IPS-18c (cell line): Measurements from ENCODE around the gene BATF2.
"Not testable (repeated sequence)": the region's sequence is repeated elsewhere in the genome, so short reads cannot be mapped to it uniquely, and the experiment has no call there.

ENCODE experiments used
- H3K4me3 ChIP-seq: 2 replicates; pipeline ENCODE4 v1.7.0; 2013; ENCODE audit warnings: low read depth, mild to moderate bottlenecking, low read length, moderate library complexity; ENCODE audit not compliant: insufficient read depth
- H3K9me3 ChIP-seq: one replicate; pipeline ENCODE4 v1.6.1; 2013; ENCODE audit warnings: mild to moderate bottlenecking, low read length, moderate library complexity; ENCODE audit not compliant: control insufficient read depth, insufficient read depth

Gene BATF2

DNA sequence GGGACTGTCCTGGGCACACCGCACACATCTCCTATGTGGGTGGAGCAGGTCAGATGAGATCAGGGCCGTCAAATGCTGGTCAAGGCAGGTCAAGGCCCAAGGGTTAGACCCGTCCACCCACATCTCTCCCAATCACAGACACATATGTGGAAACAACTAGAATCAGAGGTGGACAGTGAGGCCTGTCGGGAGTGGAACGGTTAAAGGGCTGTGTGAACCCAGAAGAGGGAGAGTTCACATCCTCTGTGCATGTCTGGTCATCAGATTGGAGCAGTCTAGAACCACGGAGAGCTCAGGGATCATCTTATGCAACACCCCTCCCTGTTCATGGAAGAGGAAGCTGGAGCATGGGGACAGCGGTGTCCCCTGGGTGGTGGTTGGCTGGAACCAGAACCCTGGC, 23.1 kb upstream of the BATF2 start:
- no peak overlapping the region for H3K4me3 ChIP-seq

DNA sequence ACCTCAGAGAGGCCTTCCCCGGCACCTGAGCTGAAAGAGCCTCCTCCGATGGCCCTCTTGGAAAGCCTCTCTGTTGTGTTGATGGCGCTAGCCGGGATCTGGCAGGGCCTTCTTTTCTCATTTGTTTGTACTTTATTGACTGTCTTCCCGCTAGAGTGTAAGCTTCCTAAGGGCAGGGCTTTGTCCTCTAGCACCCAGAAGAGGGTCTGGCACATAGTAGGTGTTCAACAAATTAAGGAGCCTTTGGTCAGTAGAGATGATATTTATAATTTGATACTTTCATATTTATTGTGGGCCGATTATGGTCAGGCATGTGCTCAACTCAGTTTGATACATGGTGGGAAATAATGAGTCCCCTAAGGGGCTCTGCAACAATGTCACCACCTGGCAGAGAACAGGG, 21.2 kb upstream of the BATF2 start:
- H3K9me3 ChIP-seq = no peaks in the 10 kb centered on the region
- H3K4me3 ChIP-seq = no peak overlapping the region

More for the DNA sequence above, 23.1 kb upstream of the BATF2 start:
- no peaks in the 10 kb centered on the region for H3K9me3 ChIP-seq

DNA sequence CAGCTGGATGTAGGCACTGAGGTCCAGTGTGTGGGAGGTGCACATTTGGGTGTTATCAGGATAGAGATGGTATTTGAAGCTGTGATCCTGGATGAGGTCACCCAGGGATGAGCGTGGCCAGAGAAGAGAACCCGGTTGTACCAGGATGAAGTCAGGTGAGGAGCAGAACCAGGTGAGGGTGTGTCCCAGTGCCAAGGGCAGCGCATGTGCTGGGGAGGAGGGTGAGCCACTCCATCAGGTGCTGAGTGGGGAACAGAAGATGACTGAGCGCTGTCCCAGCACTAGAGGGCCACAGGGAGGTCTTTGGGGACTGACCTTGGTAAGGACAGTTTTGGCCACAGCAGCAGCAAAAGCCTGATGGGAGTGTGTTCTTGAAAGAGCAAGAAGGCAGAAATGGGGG, 19.9 kb upstream of the BATF2 start:
- no peaks in the 10 kb centered on the region for H3K9me3 ChIP-seq
- no peak overlapping the region for H3K4me3 ChIP-seq

DNA sequence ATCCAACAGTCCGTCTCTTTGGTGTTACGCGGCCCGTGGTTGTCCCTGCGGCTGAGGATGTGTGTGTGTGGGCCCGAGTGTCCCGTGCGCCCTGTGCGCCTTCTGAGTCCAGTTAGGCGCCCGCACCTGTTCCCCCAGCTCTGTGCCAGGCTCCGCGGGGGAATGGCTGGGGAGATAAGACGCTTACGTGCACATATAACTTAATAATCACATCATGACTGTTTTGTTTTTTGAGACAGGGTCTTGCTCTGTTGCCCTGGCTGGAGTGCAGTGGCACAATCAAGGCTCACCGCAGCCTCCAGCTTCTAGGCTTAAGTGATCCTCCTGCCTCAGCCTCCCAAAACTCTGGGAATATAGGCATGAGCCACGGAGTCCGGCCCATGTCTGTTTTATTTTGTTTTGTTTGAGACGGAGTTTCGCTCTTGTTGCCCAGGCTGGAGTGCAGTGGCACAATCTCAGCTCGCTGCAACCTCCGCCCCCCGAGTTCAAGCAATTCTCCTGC, 18.0 kb upstream of the BATF2 start:
- no peaks in the 10 kb centered on the region for H3K9me3 ChIP-seq
- peak overlapping the region; percentile 80 for H3K4me3 ChIP-seq

DNA sequence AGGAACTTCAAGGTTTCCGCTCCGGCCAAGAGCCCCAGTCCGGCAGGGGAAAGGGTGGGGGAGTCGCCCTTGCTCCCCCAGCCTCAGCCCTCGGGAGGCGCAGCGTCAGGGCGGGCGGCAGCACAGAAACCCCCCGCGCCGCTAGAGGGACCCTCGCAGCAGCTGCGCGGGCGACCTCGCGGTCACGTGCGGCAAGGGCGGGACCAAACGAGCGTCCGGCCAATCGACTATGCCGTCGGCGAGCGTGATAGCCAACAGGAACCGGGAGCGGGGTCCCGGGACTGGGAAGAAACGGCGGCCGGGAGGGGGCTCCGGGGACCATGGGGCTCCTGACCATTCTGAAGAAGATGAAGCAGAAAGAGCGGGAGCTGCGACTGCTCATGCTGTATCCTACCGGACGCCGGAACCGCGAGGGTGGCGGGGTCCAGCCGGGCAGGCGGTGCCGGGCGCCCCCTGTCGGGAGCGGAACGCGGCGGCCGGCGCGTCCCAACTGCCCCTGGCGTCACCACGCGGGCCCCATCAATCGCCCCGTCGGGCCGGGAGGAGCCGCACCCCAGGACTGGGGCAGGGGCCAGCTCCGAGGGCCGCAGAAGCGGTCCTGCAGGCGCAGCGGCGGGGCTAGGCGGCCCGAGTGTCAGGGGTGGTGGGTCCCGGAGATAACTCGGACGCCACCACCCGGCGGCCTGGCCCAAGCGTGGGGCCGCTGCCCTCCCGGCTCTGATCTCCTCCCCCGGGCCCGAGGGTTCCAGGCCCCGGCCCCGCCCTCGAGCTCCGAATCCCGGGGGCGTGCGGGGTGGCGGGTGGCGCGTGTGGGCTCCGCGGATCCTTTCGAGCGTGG, 17.3 kb upstream of the BATF2 start, which contains the start of gene ARL2:
TSS of gene ARL2 (plus strand) at position 273 of the 838 bp plus-strand sequence. CDS start at position 321, 48 bp downstream.
- H3K9me3 ChIP-seq = no peaks in the 10 kb centered on the region
- peak within 1 kb of the TSS; percentile 80 for H3K4me3 ChIP-seq

DNA sequence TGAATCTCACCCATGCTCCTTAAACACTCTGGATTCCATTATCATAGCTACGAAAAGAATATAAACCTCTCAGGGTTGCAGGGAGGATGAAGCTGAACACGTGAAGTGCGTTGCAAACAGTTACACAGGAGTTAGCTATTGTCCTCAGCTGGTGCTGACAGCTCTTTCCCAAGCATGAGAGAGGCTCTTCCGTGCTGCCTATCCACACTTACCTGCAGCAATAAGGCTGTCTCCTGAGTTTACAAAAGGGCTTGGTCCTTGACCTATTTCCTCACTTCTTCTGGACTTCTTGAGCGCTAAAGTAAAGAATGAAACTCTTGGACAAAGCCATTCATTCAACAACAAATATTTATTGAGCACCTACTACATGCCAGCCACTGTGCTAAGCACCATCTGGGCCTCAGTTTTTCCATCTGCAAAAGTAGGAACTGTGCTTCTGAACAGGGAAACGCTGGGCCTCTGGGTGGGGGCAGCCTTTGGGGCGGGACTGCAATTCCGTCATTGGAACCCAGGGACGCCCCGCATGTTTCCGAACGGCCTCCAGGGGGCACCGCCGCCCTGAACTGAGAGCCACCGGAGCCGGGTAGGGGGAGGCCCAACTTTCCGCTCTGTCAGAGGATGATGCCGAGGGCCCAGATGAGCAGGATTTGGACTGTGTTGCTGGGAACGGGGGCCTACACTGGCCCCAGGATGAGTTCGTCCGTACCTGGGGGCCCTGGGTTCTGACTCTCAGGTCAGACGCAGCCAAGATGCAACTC, 16.5 kb upstream of the BATF2 start:
- Histone ChIP-seq H3K9me3 (no peaks in the 10 kb centered on the region), H3K4me3 (peak overlapping the region; percentile 80)

DNA sequence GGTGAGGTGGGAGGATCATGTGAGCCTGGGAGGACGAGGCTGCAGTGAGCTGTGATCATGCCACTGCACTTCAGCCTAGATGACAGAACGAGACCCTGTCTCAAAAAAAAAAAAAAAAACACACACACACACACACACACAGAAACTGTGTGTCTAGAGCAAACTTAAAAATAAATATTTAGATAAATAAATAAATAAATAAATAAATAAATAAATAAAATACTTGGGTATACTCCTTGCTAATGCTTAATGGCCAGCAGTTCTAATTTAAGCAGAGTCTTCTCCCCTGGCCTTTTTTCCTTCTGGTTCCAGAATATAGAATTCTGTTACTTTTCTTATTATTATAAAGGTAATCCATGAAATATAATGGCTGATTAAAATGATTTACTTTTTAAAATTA, 12.1 kb upstream of the BATF2 start:
- Histone ChIP-seq H3K4me3 (no peak overlapping the region), H3K9me3 (no peaks in the 10 kb centered on the region)

DNA sequence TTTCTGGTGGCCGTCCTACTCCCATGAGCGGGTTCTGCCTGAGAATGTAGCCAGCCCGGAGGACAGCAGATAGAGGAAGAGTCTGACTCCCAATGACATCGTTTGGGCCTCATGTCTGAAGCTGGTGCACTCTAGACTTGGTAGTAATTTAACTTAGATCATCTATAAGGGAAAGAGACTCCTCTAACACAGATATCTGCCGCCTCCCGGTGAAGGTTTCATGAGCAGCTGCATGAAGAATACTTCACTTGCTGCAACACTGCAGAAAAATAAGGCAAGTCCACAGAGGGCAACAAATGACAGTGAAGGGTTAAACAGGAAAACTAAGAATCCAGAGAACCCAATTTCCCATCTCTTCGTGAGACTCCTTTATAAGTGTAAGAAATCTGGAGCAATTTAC, 11.2 kb upstream of the BATF2 start:
- Histone ChIP-seq H3K4me3 (no peak overlapping the region), H3K9me3 (no peaks in the 10 kb centered on the region)

DNA sequence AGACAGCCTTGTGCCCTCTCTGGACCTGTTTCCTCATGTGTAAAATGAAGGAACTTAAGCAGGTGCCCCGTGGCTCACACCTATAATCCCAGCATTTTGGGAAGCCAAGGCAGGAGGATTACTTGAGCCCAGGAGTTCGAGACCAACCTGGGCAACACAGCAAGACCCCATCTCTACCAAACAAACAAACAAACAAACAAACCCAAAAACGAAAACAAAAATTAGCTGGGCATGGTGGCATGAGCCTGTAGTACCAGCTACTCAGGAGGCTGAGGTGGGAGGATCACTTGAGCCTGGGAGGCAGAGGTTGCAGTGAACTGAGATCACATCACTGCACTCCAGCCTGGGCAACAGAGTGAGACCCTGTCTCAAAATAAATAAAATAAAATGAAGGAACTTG, 7.2 kb upstream of the BATF2 start:
- not testable (repeated sequence) for H3K9me3 ChIP-seq, H3K4me3 ChIP-seq

DNA sequence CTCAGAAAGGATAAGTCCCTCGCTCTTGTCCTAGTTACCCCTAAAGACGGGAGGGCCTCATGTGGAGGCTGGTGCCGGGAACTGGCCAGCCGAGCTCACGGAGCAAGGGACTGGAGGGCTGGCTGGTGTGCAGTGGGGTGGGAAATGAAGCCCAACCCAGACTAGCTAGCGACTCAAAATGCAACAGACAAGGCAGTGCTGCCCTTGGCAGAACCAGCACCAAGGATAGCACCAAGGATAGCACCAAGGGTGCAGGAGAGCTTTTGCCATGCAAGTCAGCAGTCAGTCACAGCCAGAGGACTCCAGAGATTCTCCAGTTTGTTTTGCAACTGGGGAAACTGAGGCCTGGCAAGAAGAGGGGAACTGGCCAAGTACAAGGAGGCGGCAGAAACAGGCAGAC, 6.5 kb upstream of the BATF2 start:
- H3K4me3 ChIP-seq = no peak overlapping the region
- no peaks in the 10 kb centered on the region for H3K9me3 ChIP-seq

DNA sequence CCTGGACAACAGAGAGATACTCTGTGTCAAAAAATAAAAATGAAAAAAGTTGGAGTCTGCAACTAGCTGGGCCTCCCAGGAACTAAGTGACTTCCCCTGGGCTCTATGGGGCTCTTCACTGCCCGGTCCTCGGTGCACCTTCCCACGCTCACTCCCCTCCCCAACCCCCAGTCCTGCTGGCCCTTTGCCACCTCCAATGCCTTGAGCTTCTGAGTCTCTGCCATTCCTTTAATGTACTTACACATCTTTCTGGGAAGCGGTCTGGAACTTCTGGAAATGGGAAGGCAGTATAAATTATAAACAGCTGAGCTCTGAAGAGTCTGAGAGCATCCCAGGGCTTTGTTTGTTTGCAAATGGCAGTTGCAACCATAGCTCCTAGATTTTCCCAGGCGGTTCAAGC, 5.9 kb upstream of the BATF2 start:
- Histone ChIP-seq H3K4me3 (no peak overlapping the region), H3K9me3 (no peaks in the 10 kb centered on the region)

DNA sequence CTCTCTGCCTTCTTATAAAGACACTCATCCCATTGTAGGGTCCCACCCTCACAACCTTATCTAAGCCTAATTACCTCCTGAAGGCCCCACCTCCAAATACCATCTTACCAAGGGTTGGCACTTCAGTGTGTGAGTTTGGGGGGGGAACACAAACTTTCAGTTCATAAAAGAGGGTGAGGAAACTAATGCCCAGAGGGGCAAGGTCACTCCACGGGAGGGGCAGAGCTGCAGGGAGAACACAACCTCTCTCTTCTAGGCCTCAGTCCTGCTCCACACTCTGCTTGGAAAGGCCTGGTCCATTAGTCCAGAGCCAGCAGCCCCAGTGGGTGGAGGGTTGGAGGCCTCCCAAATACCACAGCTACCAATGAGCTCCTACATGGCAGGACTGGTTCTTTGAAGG, 2.7 kb upstream of the BATF2 start:
- H3K4me3 ChIP-seq = no peak overlapping the region
- no peaks in the 10 kb centered on the region for H3K9me3 ChIP-seq

DNA sequence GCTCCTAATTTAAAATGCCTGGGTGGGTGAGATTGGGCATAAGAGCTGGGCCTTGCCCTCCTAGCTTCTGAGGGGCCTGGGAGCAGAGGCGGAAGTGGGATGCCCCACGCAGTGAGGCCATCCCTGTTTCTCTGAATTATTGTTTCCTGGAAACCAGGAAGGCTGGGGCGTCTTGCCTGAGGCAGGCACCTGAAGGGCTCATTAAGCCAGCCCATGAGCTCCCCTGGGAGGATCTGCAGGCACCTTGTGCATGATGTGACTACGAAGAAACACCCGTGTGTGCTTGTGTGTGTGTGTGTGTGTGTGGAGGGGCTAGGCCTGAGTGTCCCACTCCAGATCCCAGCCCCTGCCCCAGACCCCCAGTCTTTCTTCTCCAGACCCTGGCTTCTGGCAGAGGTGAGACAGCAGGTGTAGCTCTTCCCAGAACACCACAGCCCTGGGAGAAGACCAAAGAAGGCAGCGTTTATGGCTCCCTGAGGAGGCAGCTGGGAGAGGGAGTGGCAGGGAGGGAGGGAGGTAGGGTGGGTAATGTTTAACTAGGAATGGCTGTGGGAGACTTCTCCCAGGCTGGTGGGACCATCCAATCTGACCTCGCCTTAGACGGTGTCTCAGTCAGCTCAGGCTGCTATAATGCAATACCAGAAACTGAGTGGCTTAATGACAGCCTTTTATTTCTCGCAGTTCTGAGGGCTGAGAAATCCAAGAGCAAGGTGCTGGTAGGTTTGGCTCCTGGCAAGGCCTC, 2.1 kb upstream of the BATF2 start:
- no peak overlapping the region for H3K4me3 ChIP-seq
- H3K9me3 ChIP-seq = no peaks in the 10 kb centered on the region

DNA sequence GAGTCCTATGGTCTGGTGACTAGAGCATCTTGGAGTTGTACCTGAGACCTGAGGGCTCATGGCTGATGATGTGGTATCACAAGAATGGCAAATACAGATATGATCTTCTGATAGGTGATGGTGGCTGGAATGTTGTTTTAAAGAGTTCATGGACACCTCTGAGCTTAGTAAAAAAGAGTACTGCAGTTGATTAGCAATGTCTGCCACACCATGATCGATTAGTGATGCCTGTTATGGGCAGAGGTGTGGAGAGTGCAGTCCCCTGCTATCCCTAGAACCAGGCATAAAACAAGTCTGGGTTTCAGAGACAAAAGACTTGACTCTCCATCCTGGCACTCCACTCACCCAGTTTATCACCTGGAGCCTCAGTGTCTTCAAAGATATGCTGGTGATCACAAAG, 1.4 kb upstream of the BATF2 start:
- Histone ChIP-seq H3K9me3 (no peaks in the 10 kb centered on the region), H3K4me3 (no peak overlapping the region)

DNA sequence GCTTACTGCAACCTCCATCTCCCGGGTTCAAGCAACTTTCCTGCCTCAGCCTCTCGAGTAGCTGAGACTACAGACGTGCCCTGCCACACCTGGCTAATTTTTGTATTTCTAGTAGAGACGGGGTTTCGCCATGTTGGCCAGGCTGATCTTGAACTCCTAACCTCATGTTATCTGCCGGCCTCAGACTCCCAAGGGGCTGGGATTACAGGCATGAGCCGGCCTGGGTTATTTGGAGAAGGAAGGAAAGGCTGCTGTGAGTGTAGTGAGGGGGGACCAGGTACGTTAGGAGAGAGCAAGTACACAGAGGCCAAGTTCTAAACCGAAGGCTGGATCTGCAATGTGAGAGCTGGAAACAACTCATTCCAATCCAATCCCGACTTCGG, 453 bp downstream of the BATF2 start:
- Histone ChIP-seq H3K4me3 (no peak overlapping the region), H3K9me3 (no peaks in the 10 kb centered on the region)

DNA sequence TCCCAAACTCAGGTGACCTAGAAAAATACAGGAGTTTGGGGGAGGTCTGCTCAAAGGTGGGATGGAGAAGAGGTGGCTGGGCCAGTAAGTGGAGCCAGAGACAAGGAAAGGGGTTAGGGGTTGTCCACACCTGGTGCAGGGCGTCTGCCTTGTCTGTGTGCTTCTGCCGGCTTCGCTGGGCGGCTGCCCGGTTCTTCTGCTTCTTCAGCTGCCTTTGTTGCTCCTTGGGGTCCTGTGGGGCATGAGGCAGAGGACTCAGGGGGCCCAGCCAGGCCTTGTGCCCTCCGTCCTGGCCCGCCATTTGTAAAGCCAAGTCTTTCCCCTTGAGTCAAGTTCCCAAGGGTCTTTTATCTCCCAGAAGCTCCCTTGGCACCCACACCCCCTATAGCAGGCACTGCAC, 2.5 kb downstream of the BATF2 start:
- H3K4me3 ChIP-seq = no peak overlapping the region
- H3K9me3 ChIP-seq = no peaks in the 10 kb centered on the region

DNA sequence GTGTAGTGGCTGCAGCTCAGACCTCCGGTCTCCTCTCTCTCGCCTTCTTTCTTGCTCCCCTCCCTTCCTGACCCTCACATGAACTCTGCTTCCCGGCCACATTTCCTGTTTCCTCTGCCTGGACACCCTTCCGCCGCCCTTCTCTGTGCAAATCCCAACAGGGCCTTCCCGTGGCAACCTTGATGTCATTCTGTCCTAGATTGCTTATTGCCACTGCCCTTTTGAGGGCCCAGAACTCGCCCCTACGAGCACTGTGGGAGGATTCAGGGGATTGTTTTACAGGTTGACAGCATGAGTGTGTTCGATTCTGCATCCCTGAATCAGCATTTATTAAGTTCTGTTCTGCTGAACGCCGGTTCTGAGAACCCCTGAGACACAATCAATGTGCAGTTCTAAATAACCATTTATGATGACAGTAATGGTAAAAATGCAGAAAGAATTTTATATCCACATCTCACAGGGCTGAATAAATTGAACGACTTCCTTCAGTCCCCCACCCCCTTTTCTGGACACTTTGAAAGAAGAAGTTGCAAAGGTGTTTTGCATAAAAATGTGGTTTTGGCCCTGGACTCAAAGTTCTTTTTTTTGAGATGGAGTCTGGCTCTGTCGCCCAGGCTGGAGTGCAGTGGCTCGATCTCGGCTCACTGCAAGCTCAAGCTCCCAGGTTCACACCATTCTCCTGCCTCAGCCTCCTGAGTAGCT, 6.4 kb downstream of the BATF2 start:
- Histone ChIP-seq H3K4me3 (no peak overlapping the region), H3K9me3 (no peaks in the 10 kb centered on the region)
